Activated gamma-delta T cell treated with anti-CD3 and anti-CD28 coated beads, Interleukin-2, amount 50 U/mL, for 16 hours (primary cell): ENCODE measurements around the gene ERC1.
"Not testable (repeated sequence)": the region's sequence is repeated elsewhere in the genome, so short reads cannot be mapped to it uniquely, and the experiment has no call there.

Experiments used
- DNase-seq: peaks from one replicate; pipeline ENCODE4 v3.0.0-alpha.2; 2020; ENCODE audit warnings: low read depth

ERC1 gene

DNA sequence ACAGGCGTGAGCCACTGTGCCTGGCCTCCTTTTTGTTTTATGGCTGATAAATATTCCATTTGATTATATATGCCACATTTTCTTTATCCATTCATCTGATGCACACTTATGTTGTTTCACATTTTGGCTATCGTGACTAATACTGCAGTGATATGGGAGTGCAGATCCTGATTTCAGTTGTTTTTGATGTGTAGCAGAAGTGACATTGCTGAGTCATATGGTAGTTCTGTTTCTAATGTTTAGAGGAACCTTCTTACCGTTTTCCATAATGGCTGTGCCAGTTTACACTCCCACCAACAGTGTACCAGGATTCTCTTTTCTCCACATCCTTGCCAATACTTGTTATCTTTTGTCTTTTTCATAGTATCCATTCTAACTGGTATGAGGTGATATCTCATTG lies 235.9 kb downstream of the ERC1 start:
- no peak for DNase-seq

- DNase-seq: no peak
These were observed 243.1 kb downstream of the ERC1 start for GRCh38 chr12:1234073-1234472.

GRCh38 chr12:1246637-1247036 lies 255.6 kb downstream of the ERC1 start:
- no peak for DNase-seq

- no peak for DNase-seq
These were observed 259.6 kb downstream of the ERC1 start for GRCh38 chr12:1250641-1251040.

DNA sequence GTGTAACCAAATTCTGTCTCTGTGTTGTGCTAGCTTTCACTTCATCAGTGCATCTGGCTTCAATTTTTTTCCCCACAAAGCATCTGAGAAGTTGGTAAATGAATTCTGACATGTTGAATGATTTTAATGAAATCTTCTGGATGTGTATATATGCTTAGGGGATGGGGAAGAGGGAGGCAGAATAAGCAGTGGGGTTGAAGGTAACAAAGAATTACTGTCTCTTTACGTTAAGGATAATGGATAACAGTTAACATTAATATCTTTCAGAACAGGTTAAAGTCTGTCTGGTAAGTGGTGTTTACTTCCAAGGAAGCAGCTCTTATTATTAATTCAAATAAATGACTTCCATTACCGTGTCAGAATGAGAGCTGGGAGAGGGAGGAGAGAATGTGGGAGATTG lies 261.7 kb downstream of the ERC1 start:
- DNase-seq: no peak

DNA sequence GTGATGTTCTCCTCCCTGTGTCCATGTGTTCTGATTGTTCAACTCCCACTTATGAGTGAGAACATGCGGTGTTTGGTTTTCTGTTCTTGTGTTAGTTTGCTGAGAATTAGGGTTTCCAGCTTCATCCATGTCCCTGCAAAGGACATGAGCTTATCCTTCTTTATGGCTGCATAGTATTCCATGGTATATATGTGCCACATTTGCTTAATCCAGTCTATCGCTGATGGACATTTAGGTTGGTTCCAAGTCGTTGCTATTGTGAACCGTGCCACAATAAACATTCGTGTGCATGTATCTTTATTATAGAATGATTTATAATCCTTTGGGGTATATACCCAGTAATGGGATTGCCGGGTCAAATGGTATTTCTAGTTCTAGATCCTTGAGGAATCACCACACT lies 264.1 kb downstream of the ERC1 start:
- DNase-seq: not testable (repeated sequence)

DNA sequence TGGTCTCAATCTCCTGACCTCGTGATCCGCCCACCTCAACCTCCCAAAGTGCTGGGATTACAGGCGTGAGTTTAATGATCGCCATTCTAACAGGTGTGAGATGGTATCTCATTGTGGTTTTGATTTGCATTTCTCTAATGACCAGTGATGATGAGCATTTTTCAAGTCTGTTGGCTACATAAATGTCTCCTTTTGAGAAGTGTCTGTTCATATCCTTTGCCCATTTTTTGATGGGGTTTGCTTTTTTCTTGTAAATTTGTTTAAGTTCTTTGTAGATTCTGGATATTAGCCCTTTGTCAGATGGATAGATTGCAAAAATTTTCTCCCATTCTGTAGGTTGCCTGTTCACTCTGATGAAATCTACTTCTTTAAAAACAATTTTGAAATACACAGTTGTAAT lies 264.8 kb downstream of the ERC1 start:
- not testable (repeated sequence) for DNase-seq

GRCh38 chr12:1256285-1256684 lies 265.3 kb downstream of the ERC1 start:
- DNase-seq: no peak

GRCh38 chr12:1256991-1257390 lies 266.0 kb downstream of the ERC1 start:
- no peak for DNase-seq

- DNase-seq: no peak
These were observed 271.0 kb downstream of the ERC1 start for GRCh38 chr12:1262011-1262410.

GRCh38 chr12:1267243-1267642 lies 276.2 kb downstream of the ERC1 start:
- no peak for DNase-seq

- no peak for DNase-seq
These were observed 281.1 kb downstream of the ERC1 start for GRCh38 chr12:1272142-1272541.

DNA sequence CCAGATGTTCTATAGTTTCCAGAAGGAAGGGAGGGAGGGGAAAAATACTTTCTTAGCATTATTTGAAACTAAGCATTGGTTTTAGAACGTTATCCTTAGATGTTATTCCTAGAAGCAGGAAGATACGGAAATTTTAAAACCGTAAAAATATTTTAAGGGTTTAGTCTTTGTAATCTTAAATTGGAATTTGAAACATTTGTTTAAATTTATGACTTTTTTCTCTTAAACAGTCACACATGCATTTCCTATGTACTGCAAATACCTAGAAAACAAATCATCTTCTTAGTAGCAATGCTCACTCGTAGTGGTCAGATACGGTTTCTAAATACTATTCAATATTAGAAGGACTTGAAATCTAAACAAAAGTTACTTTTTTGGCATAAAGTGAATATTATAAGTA lies 282.0 kb downstream of the ERC1 start:
- no peak for DNase-seq

GRCh38 chr12:1277905-1278304 lies 286.9 kb downstream of the ERC1 start:
- peak; percentile 13 for DNase-seq

- DNase-seq: no peak
These were observed 288.0 kb downstream of the ERC1 start for GRCh38 chr12:1279050-1279449.

- no peak for DNase-seq
These were observed 289.0 kb downstream of the ERC1 start for GRCh38 chr12:1280059-1280458.

DNA sequence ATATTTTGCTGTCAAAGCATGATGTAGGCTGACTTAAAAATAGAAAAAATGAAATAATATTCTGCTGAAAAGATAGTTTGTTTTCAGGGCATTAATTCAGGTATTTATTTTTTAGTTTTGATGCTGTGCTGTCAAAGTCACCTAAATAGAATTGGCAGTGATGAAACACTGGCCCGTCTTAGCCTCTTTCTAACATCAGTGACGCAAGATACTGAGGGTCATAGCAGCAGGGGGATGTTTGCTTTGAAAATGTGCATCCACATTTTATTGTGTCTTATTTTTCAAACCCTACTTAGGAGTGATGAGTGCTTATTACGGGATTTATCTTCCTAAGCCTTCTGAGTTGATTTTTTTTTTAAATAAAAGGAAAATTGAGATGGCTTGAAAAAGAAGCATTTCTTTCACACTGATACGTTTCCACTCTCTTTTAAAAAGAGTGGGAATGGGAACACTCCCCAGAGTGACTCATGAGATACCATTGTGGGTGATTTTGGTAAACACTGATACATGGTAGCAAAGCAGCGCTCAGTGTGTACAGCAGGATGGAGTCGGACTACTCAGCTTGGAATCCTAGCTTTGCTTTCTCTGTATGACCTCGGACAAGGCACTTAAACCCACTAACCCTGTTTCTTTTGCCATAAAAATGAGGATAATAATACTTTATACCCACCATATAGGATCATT lies 290.8 kb downstream of the ERC1 start:
- no peak for DNase-seq

- DNase-seq: no peak
These were observed 291.8 kb downstream of the ERC1 start for GRCh38 chr12:1282670-1283315.

GRCh38 chr12:1283316-1283715 lies 292.3 kb downstream of the ERC1 start:
- DNase-seq: no peak

GRCh38 chr12:1284611-1285010 lies 293.6 kb downstream of the ERC1 start:
- no peak for DNase-seq

DNA sequence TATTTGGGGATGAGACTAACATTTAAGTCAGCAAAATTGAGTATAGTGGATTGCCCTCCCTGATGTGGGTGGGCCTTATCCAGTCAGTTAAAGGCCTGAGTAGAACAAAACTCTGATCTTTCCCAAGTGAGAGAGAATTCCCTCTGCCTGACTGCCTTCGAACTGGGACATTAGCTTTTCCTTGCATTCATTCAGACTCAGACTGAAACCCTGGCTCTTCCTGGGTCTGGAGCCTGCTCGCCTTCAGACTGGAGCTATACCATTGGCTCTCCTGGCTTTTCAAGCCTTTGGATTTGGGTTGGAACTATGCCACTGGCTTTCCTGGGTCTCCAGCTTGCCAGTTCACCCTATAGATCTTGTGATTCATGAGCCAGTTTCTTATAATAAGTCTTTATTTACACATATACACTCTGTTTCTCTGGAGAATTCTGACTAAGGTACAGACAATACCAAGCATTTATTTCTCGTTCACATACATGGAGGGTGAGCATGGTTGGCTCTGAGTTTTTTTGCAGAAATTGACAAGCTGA lies 296.5 kb downstream of the ERC1 start:
- no peak for DNase-seq

DNA sequence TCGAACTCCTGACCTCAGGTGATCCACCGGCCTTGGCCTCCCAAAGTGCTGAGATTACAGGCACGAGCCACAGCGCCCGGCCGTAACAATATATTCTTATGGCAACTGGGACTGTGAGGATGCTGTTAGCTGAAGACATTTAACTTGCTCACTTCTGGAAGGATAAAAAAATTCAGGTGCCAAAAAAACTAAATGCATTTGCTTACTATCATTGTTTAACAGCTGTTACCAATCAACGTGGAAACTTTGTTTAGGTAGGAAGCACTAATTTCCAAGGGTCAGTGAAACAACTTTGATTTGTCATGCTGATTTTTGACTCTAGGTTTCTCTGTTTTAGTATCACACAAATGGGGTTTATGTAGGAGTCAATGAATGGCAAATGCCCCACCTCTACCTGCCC lies 297.3 kb downstream of the ERC1 start:
- DNase-seq: no peak

GRCh38 chr12:1289371-1290155 lies 298.5 kb downstream of the ERC1 start:
- no peak for DNase-seq
